Erythroblast (primary cell): ENCODE results near the gene TUBD1.
"Not testable (repeated sequence)": the region's sequence is repeated elsewhere in the genome, so short reads cannot be mapped to it uniquely, and the experiment has no call there.

Experiments used
- DNase-seq, 2 experiments: peaks; one replicate each; lab custom pipeline; 2025; lab: John Stamatoyannopoulos, UW
- GATA1 ChIP-seq: IDR thresholded peaks from 2 replicates; pipeline ENCODE4 v1.6.1; 2011; ENCODE audit warnings: low read depth, mild to moderate bottlenecking, control low read depth, low read length, moderate library complexity
- POLR2A ChIP-seq: IDR thresholded peaks from 2 replicates; pipeline ENCODE4 v1.6.1; 2011; ENCODE audit warnings: mild to moderate bottlenecking, low read length

The TUBD1 gene

GRCh38 chr17:59892924-59893675 is at the start of gene TUBD1, which contains the start of gene RPS6KB1:
Gene TUBD1 (minus strand): TSS chr17:59892943. CDS start chr17:59891002, 1,941 bp downstream.
Gene RPS6KB1 (plus strand): TSS chr17:59893121. CDS start chr17:59893185, 64 bp downstream.
- peak; percentile 99 for DNase-seq
- TF ChIP-seq POLR2A (peak; percentile 98), GATA1 (no peak)

DNA sequence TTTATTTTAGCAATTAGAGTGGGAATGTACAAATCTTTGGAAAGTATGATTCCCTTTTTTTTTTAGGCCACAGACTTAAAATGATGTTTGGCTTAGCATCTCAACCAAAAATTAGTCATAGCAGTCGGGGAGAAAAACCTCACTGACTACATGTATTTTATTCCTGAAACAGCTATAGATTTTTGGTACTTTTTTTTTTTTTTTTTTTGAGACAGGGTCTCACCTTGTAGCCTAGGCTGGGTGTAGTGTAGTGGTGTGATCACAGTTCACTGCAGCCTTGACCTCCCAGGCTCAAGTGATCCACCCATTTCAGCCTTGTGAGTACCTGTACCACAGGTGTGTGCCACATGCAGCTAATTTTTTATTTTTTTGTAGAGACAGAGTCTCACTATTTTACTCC is 48.4 kb upstream of the TUBD1 start:
- no peak for TF ChIP-seq GATA1
- TF ChIP-seq POLR2A = no peak
- DNase-seq = no peak

DNA sequence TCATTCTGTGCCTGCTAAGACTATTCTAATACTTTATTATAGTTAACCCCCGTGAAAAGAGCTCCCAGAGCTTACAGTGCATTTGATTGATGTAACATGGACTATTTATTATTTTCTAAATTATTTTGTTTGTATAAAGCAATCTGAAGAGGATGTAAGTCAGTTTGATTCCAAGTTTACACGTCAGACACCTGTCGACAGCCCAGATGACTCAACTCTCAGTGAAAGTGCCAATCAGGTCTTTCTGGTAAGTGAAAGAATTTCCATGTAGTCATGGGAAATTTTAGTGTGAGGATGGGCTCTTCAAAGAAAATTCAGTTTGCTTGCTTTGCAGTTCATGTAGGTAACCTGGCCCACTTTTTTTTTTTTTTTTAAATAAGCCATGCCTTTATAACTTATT is 48.0 kb upstream of the TUBD1 start:
- not testable (repeated sequence) for DNase-seq

GRCh38 chr17:59933317-59933716 is 40.6 kb upstream of the TUBD1 start:
- not testable (repeated sequence) for DNase-seq

DNA sequence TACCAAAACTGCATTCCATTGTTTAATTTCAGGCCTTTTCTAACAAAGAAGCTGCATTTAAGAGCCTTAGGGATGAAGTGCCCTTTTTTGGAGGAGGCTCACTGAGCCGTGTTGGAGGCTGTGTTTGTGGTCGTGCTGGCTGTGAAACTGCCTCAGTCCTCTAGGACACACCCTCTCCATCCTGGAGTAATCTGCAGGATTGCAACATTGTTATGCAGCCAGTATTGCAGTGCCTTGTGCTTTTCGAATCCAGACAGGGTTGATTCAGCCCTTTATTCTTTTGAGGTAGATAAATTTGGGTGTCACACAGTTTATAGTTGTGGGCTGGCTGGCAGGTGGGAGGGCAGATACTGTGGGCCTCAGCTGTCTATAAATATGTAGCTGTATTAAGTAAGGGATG is 38.0 kb upstream of the TUBD1 start:
- not testable (repeated sequence) for DNase-seq

DNA sequence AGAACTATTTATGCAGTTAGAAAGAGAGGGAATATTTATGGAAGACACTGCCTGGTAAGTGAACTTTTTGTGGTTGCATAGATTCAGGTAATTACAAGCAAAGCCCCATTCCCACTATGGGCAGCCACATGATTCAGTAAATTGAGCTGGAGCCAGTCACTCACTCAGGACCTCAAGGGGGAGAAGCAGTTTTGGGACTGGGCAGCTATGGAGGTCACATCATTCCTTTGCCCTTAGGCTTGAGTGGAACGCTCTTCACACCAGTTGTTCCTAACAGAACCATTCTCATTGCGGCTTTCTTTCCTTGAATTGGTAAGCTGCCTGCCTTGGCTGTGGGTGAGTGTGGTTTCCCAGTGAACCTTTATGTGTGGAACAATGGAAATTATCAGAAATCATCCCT is 37.4 kb upstream of the TUBD1 start:
- DNase-seq = not testable (repeated sequence)

- DNase-seq = not testable (repeated sequence)
Measured at GRCh38 chr17:59920637-59921036, 27.9 kb upstream of the TUBD1 start.

DNA sequence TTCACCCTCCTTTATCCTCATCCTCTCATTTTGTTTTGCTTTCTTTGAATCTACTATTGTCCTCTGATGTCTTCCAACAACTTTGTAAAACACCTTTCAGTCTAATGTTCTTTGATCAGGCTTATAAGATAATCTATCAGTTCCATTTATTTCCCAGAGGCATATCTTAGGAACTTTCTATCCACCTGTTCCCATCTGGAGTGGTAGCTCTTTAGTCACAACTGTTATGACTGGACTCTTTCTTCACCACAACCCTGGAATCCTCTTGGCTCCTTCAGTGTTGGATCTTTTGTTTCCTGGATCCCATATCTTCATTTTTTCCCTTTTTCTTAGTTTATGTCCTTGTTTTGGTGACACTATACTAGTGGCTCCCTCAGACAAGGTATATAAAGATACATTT is 23.7 kb upstream of the TUBD1 start:
- no peak for TF ChIP-seq GATA1
- TF ChIP-seq POLR2A = no peak
- no peak for DNase-seq

GRCh38 chr17:59914274-59914854 is 21.6 kb upstream of the TUBD1 start:
- DNase-seq = peak; percentile 62 to 76
- TF ChIP-seq GATA1 (no peak), POLR2A (no peak)

DNA sequence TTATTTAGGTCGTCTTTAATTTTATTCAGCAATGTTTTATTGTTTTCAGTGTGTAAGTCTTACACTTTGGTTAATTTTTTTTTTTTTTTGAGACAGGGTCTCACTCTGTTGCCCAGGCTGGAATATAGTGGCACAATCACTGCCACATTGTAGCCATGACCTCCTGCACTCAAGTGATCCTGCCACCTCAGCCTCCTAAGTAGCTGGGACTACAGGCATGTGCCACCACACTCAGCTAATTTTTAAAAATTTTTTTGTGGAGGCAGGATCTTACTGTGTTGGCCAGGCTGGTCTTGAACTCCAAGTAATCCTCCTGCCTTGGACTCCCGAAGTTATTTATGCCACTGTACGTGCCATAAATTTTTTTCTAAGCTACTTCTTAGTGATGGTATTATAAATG is 14.7 kb upstream of the TUBD1 start:
- DNase-seq = no peak
- TF ChIP-seq POLR2A = no peak
- TF ChIP-seq GATA1 = no peak

DNA sequence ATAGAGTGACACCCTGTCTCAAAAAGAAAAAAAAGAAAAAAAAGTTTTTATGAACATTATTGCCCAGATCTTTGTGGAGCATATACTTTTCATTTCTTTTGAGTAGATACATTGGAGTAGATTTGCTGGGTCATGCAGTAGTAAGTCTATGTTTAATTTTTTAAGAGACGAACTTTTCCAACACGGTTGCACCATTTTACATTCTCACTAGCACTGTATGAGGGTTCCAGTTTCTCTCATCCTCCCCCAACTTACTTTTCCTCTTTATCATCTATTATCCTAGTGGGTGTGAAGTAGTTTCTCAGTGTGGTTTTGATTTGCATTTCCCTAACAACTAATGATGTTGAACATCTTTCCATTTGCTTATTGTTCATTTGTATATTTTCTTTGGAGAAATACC is 10.7 kb upstream of the TUBD1 start:
- TF ChIP-seq GATA1 (no peak), POLR2A (no peak)
- DNase-seq = no peak

DNA sequence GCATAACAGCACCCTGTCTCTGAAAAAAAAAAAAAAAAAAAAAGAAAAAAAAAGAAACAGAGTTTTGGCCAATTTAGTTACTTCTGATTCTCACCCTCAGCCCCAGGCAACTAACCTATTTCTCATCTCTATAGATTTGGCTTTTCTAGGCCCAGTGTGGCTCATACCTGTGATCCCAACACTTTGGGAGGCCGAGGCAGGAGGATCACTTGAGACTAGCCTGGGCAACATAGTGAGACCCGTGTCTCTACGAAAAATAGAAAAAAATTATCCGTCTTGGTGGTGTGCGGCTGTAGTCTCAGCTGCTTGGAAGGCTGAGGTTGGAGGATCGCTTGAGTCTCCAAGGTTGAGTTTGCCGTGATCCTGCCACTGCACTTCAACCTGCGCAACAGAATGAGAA is 8.9 kb upstream of the TUBD1 start:
- TF ChIP-seq POLR2A (no peak), GATA1 (no peak)
- no peak for DNase-seq

DNA sequence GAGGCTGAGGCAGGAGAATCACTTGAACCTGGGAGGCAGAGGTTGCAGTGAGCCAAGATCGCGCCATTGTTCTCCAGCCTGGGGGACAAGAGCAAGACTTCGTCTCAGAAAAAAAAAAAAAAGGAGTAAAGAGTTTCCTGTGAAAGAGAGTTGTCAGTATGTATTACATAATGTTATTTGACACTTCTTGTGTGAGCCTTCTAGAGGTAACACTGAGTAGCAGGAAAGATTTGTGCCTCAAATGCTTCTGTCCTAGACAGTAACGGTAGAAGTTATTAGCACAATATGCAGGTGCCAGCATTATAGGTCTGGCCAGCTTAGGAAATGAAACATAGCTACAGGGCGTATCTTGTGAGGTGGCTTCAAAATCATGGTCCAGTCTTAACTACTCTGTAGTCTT is 6.4 kb upstream of the TUBD1 start:
- TF ChIP-seq POLR2A (no peak), GATA1 (no peak)

DNA sequence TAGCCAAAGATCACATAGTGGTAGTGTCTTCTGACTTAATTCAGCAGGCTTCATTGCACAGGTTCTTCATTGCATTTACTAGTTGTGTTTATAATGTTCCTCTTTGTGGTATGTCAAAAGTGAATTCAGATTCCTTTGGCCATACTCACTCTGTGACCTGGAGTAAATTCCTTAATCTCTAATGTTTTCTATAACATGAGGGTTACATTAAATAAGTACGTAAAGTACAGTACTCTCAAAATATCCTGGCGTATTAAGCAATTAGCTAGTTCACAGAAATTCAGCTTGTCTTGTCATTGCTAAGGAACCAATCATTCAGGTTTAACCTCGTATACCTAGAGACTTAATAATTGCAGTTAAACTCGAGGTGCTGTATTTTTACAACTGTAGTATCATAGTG is 4.3 kb upstream of the TUBD1 start:
- DNase-seq = no peak
- TF ChIP-seq GATA1 (no peak), POLR2A (no peak)

More for the DNA sequence above, 6.4 kb upstream of the TUBD1 start:
- DNase-seq = peak; percentile 32 to 40

DNA sequence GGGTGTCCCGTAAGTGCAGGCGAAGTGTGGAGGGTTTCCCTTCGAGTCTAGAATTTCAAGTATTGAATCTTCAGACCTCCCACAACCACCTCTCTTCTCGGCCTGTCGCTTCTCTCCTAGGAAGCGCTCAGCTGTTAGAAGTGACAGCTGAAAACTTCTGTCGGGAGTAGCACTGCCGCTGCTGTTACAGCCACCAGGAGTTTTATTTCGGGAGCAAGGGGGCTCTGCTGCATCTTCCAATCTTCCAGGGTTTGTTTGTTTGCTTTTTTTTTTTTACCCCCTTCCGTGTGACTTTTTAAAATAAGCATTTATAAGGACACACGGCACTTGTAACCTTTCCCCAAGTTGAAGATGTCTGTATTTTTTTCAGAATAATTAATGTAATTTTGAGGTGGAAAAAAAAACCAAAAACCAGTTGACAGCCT is 945 bp upstream of the TUBD1 start:
- no peak for DNase-seq
- TF ChIP-seq GATA1 (no peak), POLR2A (no peak)
